ENCODE results near the gene FXYD1.

- TF ChIP-seq CTCF (IDR thresholded peaks at IDR 0.05; ENCODE audit: insufficient read depth, low read length) = peak; percentile 17
- TF ChIP-seq, protein P1, sequence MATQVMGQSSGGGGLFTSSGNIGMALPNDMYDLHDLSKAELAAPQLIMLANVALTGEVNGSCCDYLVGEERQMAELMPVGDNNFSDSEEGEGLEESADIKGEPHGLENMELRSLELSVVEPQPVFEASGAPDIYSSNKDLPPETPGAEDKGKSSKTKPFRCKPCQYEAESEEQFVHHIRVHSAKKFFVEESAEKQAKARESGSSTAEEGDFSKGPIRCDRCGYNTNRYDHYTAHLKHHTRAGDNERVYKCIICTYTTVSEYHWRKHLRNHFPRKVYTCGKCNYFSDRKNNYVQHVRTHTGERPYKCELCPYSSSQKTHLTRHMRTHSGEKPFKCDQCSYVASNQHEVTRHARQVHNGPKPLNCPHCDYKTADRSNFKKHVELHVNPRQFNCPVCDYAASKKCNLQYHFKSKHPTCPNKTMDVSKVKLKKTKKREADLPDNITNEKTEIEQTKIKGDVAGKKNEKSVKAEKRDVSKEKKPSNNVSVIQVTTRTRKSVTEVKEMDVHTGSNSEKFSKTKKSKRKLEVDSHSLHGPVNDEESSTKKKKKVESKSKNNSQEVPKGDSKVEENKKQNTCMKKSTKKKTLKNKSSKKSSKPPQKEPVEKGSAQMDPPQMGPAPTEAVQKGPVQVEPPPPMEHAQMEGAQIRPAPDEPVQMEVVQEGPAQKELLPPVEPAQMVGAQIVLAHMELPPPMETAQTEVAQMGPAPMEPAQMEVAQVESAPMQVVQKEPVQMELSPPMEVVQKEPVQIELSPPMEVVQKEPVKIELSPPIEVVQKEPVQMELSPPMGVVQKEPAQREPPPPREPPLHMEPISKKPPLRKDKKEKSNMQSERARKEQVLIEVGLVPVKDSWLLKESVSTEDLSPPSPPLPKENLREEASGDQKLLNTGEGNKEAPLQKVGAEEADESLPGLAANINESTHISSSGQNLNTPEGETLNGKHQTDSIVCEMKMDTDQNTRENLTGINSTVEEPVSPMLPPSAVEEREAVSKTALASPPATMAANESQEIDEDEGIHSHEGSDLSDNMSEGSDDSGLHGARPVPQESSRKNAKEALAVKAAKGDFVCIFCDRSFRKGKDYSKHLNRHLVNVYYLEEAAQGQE (IDR thresholded peaks at IDR 0.05; ENCODE audit: insufficient replicate concordance, low read depth) = no peak
- no peak for TF ChIP-seq POLR2AphosphoS5 (IDR thresholded peaks at IDR 0.05; ENCODE audit: low read depth)
- no peak for TF ChIP-seq SPI1 (IDR thresholded peaks at IDR 0.05; ENCODE audit: borderline replicate concordance, low read depth)
- TF ChIP-seq GABPA (IDR thresholded peaks at IDR 0.05; ENCODE audit: low read depth) = no peak
These were observed 48.0 kb upstream of the FXYD1 start for GRCh38 chr19:35090506-35091214.
